OCI-LY1 (cell line): Measurements from ENCODE around the gene FAIM2.

Source experiments
- H2AFZ ChIP-seq: fragments of 200-600 bp; sonication (generic), shearing (Covaris generic); 2 replicates; pipeline ENCODE4 v1.6.0; 2014; ENCODE audit warnings: antibody characterized with exemption, mild to moderate bottlenecking, low read length
- H3F3A ChIP-seq: fragments of 200-600 bp; sonication (generic), shearing (Covaris generic); 2 replicates; pipeline ENCODE4 v1.6.0; 2014; ENCODE audit warnings: mild to moderate bottlenecking, antibody characterized with exemption, low read length, moderate library complexity; ENCODE audit not compliant: insufficient read depth
- H3K27ac ChIP-seq: fragments of 200-600 bp; sonication (generic); 2 replicates; pipeline ENCODE4 v1.5.1; 2014; ENCODE audit warnings: low read length, mixed run types, mild to moderate bottlenecking, low read depth; ENCODE audit not compliant: poor library complexity, severe bottlenecking
- H3K27me3 ChIP-seq: fragments of 200-600 bp; sonication (generic); 2 replicates; pipeline ENCODE4 v1.6.0; 2014; ENCODE audit warnings: antibody characterized with exemption, mild to moderate bottlenecking, low read length, moderate library complexity; ENCODE audit not compliant: insufficient read depth
- H3K36me3 ChIP-seq: fragments of 200-600 bp; sonication (generic); 2 replicates; pipeline ENCODE4 v1.6.1; 2014; ENCODE audit warnings: mild to moderate bottlenecking, antibody characterized with exemption, low read length, moderate library complexity, mixed read lengths; ENCODE audit not compliant: insufficient read depth
- H3K4me1 ChIP-seq: fragments of 200-600 bp; sonication (generic); 2 replicates; pipeline ENCODE4 v1.5.1; 2014; ENCODE audit warnings: mild to moderate bottlenecking, low read length, moderate library complexity; ENCODE audit not compliant: insufficient read depth, severe bottlenecking
- H3K4me2 ChIP-seq: fragments of 200-600 bp; sonication (generic), shearing (Covaris generic); 2 replicates; pipeline ENCODE4 v1.6.1; 2014; ENCODE audit warnings: low read length
- H3K4me3 ChIP-seq: fragments of 200-600 bp; sonication (generic); 2 replicates; pipeline ENCODE4 v1.5.1; 2014; ENCODE audit warnings: low read length, low read depth, mild to moderate bottlenecking, mixed read lengths; ENCODE audit not compliant: poor library complexity, severe bottlenecking
- H3K79me2 ChIP-seq: fragments of 200-600 bp; shearing (Covaris generic); 2 replicates; pipeline ENCODE4 v1.6.1; 2016; ENCODE audit warnings: mixed run types, low read length, mixed read lengths; ENCODE audit not compliant: insufficient read depth
- H3K9ac ChIP-seq: fragments of 200-600 bp; sonication (generic), shearing (Covaris generic); 2 replicates; pipeline ENCODE4 v1.6.1; 2014; ENCODE audit warnings: mild to moderate bottlenecking, low read length, mixed read lengths
- H3K9me2 ChIP-seq: fragments of 200-600 bp; sonication (generic), shearing (Covaris generic); 2 replicates; pipeline ENCODE4 v1.6.1; 2014; ENCODE audit warnings: low read depth, mild to moderate bottlenecking, low read length, mixed read lengths
- H3K9me3 ChIP-seq: fragments of 200-600 bp; shearing (Covaris generic); 2 replicates; pipeline ENCODE4 v1.6.1; 2014; ENCODE audit warnings: low read length, mixed read lengths
- H4K20me1 ChIP-seq: fragments of 200-600 bp; sonication (generic), shearing (Covaris generic); 2 replicates; pipeline ENCODE4 v1.6.0; 2016; ENCODE audit warnings: mild to moderate bottlenecking, low read length; ENCODE audit not compliant: insufficient read depth
- CTCF ChIP-seq: fragments of 200-600 bp; sonication (generic), shearing (Covaris generic); IDR thresholded peaks from 2 replicates; pipeline ENCODE4 v1.5.1; 2017; ENCODE audit warnings: mild to moderate bottlenecking, antibody characterized with exemption, low read length, moderate library complexity, mixed read lengths
- EZH2 ChIP-seq: fragments of 200-600 bp; sonication (generic), shearing (Covaris generic); IDR thresholded peaks from 2 replicates; pipeline ENCODE4 v1.8.0; 2017; ENCODE audit warnings: borderline replicate concordance, mixed run types, mild to moderate bottlenecking, antibody characterized with exemption, low read length, moderate library complexity, mixed read lengths

The FAIM2 gene

GRCh38 chr12:49825971-49826421, 77.7 kb downstream of the FAIM2 start:
- peaks cover 4% of the 10 kb centered on the region; the same call in 1 of the 2 replicates for H3K27me3 ChIP-seq
- no peak overlapping the region for H3K4me2 ChIP-seq

GRCh38 chr12:49825360-49825970, 78.2 kb downstream of the FAIM2 start:
- TF ChIP-seq EZH2 (no peak), CTCF (no peak)
- H4K20me1 ChIP-seq, result no peaks in the 10 kb centered on the region
- H2AFZ ChIP-seq, result no peak overlapping the region
- no peak overlapping the region for H3K4me2 ChIP-seq
- no peak overlapping the region for H3K9ac ChIP-seq
- H3K9me3 ChIP-seq, result no peaks in the 10 kb centered on the region
- H3K79me2 ChIP-seq, result no peaks in the 10 kb centered on the region
- H3K9me2 ChIP-seq, result no peaks in the 10 kb centered on the region
- no peaks in the 10 kb centered on the region for H3K36me3 ChIP-seq
- H3K27me3 ChIP-seq, result peaks cover 4% of the 10 kb centered on the region; the same call in 1 of the 2 replicates
- H3K4me1 ChIP-seq, result peaks cover 26% of the 10 kb centered on the region
- no peak overlapping the region for H3K27ac ChIP-seq
- no peak overlapping the region for H3K4me3 ChIP-seq
- no peaks in the 10 kb centered on the region for H3F3A ChIP-seq

More at GRCh38 chr12:49825971-49826421, 77.7 kb downstream of the FAIM2 start:
- Histone ChIP-seq H3F3A (no peaks in the 10 kb centered on the region), H3K4me1 (peaks cover 22% of the 10 kb centered on the region), H3K27ac (no peak overlapping the region), H3K36me3 (no peaks in the 10 kb centered on the region), H3K9me3 (no peaks in the 10 kb centered on the region), H3K9me2 (no peaks in the 10 kb centered on the region), H3K9ac (no peak overlapping the region), H3K4me3 (no peak overlapping the region), H2AFZ (no peak overlapping the region), H4K20me1 (no peaks in the 10 kb centered on the region), H3K79me2 (no peaks in the 10 kb centered on the region)
- TF ChIP-seq EZH2 (no peak), CTCF (no peak)

- Histone ChIP-seq H3K27ac (no peak overlapping the region), H3K4me1 (peaks cover 26% of the 10 kb centered on the region), H3K79me2 (no peaks in the 10 kb centered on the region), H3K36me3 (no peaks in the 10 kb centered on the region), H3K27me3 (peaks cover 4% of the 10 kb centered on the region; the same call in 1 of the 2 replicates), H3K9me2 (no peaks in the 10 kb centered on the region), H2AFZ (no peak overlapping the region), H4K20me1 (no peaks in the 10 kb centered on the region), H3K9me3 (no peaks in the 10 kb centered on the region), H3F3A (no peaks in the 10 kb centered on the region), H3K4me3 (no peak overlapping the region), H3K9ac (no peak overlapping the region), H3K4me2 (no peak overlapping the region)
- TF ChIP-seq CTCF (no peak), EZH2 (no peak)
Measured at GRCh38 chr12:49824895-49825294, 78.8 kb downstream of the FAIM2 start.
